Measurements from ENCODE around the gene SOX2. TPM values are rescaled to one million over a fixed set of nuclear protein-coding genes. Genes with fewer than 3 reads are reported as not detected.

The SOX2 gene
- total RNA-seq, 1 donor from 2014 or later: not detected

DNA sequence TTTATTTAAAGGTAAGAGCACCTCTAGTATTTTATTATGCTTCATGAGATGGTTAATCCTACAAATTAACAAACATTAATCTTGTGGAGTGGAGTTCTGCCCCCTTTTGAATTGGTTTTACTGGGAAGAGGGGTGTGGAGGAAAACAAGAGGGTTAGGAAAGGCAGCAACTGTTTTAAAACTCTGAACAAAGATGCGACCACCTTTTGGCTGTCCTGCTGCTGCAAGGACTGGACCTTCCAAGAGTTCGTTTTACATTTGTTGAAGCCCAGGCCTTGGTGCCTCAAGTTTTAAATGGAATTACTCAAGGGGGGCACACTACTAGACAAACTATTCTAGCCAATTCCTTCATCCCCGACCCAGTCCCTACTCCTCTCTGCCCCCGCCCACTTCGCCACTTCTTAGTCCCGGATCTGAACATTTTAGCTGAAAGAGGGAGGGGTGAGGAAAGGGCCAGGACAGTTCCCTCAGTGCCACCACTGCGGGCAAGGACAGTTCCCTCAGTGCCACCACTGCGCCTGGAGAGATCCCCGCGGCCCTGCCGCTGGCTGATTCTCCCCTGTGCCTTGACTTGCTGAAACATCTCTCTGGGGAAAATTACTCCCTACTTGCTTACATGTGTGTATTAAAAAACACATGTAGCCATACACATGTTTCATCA, 11.2 kb downstream of the SOX2 start:
- DNase-seq (ENCODE audit: low read depth, low spot score): no peak

DNA sequence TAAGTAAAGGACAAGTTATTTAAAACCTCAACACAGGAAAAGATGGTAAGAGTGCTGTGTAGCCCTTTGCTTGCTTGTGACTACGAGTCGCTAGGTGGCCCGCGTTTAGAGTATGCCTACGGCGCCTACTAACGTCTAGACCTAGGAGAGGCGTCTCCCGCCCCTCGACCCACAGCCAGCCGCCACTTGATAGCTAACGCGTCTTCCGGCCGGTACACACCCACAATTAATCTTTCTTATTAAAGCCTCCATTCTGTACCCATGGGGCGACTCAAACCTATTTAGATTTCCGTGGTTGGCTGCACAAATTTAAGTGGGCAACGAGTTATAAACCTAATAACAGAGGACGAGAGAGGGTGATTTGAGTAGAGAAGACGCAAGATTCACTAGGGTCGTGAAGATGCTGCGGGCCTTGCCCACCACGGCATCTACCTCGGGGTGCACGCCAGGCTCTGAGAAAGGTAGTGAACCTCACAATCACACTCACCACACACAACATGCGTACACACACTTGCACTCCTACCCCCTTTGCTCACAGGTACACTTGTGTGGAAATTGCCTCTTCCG, 12.0 kb downstream of the SOX2 start:
- DNase-seq (ENCODE audit: low read depth, low spot score): no peak

DNA sequence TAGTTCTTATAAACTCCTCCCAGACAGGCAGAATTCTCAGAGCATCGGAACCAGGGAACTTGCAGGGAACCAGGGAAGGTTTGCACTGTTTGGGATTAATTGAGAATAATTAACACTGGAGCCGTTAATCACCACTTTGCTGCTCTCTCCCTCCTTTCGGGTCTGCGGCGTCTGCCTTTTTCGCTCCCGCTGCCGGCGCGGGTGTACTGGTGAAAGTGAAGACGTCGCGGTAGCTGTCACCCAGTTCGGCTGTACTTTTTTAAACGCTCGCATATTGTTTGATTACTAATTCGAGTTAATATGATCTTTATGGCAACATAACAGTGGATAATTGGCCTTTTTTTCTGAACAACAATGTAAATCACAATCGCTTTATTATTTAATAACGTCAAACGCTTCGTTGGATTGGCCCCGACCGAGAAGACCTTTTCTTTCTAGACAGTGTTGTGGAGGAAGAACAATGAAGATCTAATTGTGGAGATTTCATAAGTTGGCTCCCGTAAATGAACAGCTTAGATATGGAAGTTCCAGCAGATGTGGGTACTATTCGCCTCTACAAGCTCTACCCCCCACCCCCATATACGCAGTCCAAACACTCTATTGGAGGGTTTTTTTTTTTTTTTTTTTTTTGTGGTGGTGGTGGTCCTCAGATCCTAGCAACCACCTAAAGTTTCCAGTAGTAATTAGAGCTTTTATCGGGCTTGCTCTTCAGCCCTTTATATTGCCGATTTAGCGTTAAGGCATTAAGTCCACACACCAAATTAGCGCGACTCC, 12.7 kb downstream of the SOX2 start:
- no peak for DNase-seq (ENCODE audit: low read depth, low spot score)

- no peak for DNase-seq (ENCODE audit: low read depth, low spot score)
These were observed 13.5 kb downstream of the SOX2 start for GRCh38 chr3:181725131-181725731.

- DNase-seq (ENCODE audit: low read depth, low spot score): no peak
These were observed 14.1 kb downstream of the SOX2 start for GRCh38 chr3:181725830-181726229.

DNA sequence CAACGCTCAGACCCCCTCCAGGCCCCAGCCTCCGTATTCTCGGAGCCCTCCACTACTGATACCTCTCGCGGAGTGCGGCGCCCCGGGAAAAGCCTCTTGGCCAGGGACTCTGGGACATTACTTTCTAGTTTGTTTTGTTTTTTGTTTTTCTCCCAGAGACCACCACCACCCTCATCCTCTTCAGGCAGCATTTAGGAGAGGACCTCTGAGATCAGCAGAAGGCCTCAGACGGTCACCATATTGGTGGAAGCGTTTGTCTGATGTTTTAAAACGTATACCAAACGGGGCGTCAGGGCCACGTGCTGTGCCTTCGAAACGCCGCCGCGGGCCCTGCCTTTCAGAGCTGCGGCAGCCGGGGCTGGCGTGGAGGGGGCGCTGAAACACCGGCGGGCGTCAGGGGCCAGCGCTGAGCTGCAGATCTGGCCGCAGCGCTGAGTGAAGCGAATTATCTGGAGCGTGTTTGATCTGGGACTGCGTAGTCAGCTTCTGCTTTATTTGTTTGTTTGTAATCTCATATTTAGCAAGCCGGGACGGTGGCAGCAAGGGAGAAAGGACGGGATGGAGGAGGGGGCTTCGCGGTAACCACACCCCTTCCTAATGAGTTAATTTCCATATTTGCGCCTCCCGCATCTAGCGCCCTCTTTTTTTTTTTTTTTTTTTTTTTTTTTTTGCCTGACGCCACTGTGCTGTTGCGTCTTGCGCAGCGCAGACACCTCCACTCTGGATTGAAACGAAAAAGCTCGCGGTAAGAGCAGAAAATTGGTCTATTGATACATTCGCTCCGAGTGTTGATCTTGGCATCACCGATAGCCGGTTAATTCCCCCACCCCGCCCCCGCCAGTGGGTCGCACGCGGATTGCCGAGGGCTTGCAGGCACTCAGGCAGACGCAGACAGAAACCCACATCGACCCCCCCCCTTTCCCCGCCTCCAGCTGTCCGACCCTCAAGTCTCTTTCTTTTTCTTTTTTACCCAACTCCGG, 14.9 kb downstream of the SOX2 start:
- DNase-seq (ENCODE audit: low read depth, low spot score): no peak

DNA sequence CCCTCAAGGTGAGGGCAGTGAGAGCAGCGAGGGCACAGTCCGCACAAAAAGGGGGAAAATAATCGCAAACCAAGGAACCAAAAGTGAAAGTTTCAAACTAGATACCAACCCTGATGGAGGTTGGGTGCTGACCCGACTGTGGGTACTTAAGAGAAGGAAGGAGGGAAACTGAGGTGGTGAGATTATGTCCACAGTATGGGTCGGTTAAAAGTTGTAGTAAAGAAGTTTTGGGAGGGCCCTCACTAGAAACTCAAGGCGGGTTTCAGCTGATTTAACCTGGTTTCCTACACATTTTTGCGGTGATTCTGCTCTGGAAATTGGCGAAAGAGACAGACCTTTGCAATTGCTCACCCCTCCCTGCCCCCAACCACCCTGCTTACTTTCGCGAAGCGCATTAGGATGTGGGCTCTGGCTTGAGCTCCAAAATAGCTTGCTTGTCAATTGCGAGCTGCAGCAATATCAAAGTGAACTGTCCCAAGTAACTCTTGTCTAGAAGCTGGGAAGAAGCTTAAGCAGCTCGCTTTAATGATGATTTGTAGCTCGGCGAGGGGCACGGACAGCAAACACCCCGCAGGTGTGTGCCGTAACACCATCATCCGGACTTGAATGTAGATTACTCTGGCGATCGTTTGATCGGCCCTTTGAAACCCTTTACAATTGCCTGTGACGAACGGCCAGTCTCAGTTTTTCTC, 15.8 kb downstream of the SOX2 start:
- no peak for DNase-seq (ENCODE audit: low read depth, low spot score)

DNA sequence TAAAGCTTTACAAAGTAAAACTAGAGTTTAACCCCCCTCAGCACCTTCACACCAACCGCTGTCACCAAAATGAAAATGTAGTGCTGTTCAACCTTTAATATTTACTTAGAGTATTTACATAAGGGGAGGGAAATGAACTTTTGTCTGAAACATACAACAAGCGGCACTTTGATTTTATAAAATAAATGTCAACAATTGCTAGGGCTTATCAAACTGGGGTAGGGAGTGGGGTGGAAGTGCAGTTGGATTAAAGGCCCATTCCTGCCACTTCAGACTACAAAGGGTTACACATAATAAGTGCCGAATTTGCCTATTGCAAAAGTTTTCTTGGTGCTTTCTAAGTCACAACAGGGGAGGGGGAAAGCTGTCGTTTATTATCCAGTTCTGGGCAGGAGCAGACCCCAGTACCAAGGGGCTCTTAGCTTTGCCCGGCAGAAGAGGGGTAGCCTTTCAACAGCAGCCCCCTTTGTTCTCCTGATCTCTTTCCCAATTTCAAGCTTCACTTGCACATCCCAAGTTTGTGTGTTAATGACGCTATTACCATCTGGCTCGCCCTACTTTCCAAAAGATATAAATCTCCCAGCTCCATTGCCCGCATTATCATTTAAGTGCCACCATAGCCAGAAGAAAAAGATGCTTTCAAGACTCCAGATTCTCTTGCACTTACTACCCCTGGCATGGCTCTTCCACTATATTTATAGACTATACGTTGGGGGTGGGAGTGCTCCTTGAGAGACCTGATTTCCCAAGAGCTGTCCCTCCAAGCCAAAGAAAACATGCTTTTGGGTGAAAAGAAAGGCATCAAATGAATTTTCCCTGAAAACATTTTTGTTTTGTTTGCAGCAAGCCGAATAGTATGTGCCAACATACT, 17.0 kb downstream of the SOX2 start:
- no peak for DNase-seq (ENCODE audit: low read depth, low spot score)

DNA sequence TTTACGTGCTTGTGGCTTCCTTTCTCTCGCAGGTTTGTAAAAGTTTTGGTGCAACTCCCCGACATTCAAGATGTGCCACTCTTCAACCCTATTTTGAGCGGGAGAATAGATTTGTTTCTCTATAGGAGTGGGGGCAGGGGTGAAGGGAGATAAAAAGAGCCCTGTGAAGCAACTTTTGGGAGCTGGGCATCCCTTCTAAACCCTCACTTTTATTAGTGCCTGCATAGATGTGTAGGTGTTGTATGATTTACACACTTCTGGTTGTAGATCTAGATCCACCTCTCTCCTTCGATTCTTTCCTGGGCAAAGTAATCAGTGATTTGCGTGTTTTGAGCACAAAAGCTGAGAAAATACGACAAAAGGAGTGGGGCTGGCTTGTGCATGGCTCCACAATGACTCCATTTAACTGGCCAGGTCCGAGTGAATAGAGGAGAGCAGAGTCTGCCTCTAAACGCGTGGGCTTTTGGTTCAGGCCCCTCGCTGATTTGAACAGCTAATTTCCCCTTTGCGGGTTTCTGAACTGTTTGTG, 17.7 kb downstream of the SOX2 start:
- DNase-seq (ENCODE audit: low read depth, low spot score): no peak

DNA sequence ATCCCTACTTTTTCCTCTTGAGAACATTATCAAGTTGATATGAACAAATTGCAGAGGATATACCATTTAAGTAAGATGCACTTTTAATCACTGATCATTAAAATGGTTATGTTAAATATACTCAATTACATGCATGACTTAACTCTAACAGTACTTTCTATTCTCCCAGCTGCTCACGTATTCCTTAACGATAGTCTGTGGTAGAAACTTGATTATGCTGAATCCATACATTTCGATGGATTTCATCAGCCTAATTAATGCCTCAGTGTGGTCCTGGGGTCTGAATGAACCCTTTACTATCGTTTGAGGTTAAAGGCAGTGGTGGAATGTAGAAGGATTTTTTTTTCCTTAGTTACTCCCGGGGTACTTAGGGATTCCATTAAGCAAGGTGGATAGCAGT, 18.6 kb downstream of the SOX2 start:
- no peak for DNase-seq (ENCODE audit: low read depth, low spot score)

- DNase-seq (ENCODE audit: low read depth, low spot score): no peak
These were observed 19.2 kb downstream of the SOX2 start for GRCh38 chr3:181730934-181731333.

DNA sequence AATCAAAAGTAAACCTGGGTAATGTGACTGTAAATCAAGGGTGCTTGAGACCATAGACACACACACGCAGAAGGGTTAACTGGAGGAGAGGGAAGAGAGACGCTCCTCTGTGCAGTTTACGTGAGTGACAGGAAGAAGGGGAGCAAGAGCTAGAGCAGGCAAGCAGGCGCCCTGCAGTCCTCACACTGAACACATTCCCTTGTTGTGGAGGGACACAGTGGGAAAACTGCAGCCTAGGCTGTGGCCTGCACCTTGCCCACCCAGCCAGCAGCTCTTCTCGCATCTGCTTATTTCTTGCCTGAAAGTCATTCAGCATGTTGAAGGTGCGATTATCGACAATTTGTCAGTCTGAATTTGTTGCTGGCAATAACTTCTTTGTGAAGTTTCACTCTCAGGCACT, 24.2 kb downstream of the SOX2 start:
- DNase-seq (ENCODE audit: low read depth, low spot score): no peak

DNA sequence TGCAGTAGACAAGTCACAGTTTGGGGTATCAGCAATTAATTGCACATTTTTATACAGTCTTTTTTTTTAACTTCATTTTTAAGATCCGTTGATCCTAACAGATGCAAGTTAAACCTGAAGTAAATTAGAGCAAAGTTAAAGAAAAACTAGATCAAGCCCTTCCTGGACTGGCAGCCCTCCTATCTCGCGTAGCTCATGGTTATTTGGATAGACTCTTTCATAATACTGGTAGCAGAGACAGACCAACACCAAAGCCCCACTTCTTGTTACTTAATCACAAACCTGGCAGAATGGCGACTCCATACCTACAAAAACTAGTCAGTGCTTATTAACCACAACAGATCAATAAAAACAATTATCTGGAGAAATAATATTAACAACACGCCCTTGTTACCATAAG, 26.8 kb downstream of the SOX2 start:
- no peak for DNase-seq (ENCODE audit: low read depth, low spot score)

GRCh38 chr3:181739628-181740027, 27.9 kb downstream of the SOX2 start:
- DNase-seq (ENCODE audit: low read depth, low spot score): no peak

DNA sequence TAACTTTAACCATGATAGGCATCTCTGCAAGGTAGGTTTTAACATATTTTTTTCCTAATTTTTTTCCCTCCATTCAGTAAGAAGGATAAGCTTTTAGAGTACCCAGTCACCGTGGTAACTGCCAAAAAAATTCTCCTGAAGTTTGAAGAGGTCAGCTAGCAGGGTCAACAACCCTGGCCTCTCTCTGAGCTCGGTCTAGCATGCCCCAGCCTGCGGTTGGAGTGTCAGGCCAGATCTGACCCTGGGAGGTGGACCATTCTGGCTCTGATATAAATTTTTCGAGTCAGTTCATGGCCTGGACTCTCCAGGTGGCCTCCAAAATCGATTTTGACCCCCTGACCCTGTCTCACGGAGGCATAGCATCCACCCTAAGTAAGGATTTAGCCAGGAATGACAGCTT, 29.7 kb downstream of the SOX2 start:
- DNase-seq (ENCODE audit: low read depth, low spot score): no peak

DNA sequence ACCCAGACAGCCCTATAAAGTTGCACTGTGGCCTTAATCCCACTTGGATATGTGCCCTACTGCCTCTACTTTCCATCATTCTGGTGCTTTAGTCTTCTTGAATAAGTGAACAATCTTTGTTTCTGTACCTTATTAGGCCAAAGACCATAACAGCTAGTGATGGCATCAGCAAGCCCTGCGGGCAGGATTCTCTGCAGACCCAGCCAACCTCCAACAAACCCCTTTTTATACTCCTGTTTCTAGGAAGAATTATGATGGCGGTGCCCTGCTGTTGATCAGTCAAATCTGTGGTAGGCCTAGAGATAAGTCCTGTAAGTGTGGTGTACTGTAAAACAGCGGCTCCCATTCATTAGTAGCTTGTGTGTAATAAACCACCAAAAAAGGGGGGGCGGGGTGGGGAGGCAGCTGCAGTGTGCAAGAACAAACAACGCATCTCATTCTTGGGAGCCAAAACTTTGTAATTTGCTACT, 40.5 kb downstream of the SOX2 start:
- DNase-seq (ENCODE audit: low read depth, low spot score): no peak

GRCh38 chr3:181753391-181753790, 41.7 kb downstream of the SOX2 start:
- DNase-seq (ENCODE audit: low read depth, low spot score): no peak

DNA sequence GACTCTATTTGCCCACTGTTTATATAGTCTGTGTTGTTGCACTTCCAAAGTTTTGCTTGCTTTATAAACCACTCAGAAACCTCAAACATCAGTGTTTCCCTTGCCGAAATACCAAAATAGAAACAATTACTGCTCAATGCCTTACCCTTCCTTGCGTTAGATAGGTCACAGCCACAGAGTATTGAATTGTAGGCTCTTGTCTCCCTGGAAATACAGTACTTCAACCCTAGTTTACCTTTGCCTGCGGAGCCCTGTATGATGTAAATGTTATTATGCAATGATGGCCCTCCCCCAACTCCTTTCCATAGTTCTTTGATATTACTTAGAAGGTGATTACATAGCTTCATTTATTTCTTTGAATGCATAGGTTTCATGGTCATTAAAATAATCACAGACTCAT, 44.2 kb downstream of the SOX2 start:
- no peak for DNase-seq (ENCODE audit: low read depth, low spot score)

DNA sequence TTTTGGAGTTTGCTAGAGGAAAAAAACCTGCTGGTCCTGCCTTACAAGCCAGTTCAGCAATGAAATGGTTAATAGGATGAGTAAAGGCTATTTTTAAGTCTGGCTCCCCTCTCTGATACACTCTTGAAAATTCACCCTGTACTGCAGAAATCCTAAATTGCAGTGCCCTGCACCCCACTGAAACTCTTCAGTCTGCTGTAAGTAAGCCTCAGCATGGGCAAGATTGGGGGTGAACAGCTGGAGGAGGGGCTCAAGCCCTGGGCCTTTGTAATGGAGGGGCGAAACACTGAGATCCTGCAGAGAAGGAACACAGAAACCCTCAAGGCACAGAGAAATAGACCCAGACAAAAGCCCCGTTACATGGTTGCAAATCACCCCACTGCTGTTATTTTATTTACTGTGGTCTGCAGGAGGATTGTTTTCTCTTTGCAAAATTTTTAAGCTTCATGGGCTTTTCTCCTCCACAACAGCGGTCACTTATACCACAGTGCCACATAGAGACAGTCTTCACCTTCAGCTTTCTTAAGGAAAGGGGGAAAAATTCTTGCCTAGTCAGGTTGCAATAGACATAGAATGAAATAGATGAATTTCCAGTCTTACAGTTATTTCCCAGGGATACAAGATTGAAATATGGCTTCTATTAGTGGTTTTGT, 45.0 kb downstream of the SOX2 start:
- no peak for DNase-seq (ENCODE audit: low read depth, low spot score)
